Lower lobe of right lung (tissue), 2 donors: ENCODE measurements around the gene HIPK1. TPM values are rescaled to one million over a fixed set of nuclear protein-coding genes. Genes with fewer than 3 reads are reported as not detected.

Experiments used
- ATAC-seq, 2 donors: fragments of 200-7000 bp; cut with Tn5 transposase; one replicate each; pipeline ENCODE4 v1.9.1; 2020 to 2022; ENCODE audit warnings: mild to moderate bottlenecking in 2 of 2, moderate library complexity in 2 of 2
- DNase-seq: peaks from one replicate; pipeline ENCODE4 v3.0.0-alpha.2; 2020
- H3K27ac ChIP-seq: fragments of 200-600 bp; one replicate; pipeline ENCODE4 v1.8.0; 2022
- H3K27me3 ChIP-seq: fragments of 200-600 bp; one replicate; pipeline ENCODE4 v1.8.0; 2022; ENCODE audit warnings: low read depth
- H3K36me3 ChIP-seq: fragments of 200-600 bp; one replicate; pipeline ENCODE4 v1.8.0; 2022; ENCODE audit warnings: mild to moderate bottlenecking
- H3K4me1 ChIP-seq: fragments of 200-600 bp; one replicate; pipeline ENCODE4 v1.8.0; 2022
- H3K4me3 ChIP-seq: fragments of 200-600 bp; one replicate; pipeline ENCODE4 v1.8.0; 2022; ENCODE audit warnings: mild to moderate bottlenecking
- H3K9me3 ChIP-seq: fragments of 200-600 bp; one replicate; pipeline ENCODE4 v1.8.0; 2022
- CTCF ChIP-seq: fragments of 200-600 bp; IDR thresholded peaks from one replicate; pipeline ENCODE4 v1.8.0; 2022; ENCODE audit warnings: antibody characterized with exemption, mild to moderate bottlenecking
- intact Hi-C: fragments of 100-400 bp; cut with DNase I; formaldehyde crosslinking; loops from one replicate; pipeline ENCODE4 v1.11.0; 2022
- total RNA-seq: library from RNA; stranded (reverse); fragmentation: NEBNext Ultra II Directional; extraction: Animal tissue kit (Norgen Biotek cat#: 25700); gene quantifications from one replicate; pipeline ENCODE4 v1.2.1, GENCODE V29; 2021
- donor health status: DM: no; HTN: yes; CAD: no; lungs with severe emphysema.

Gene HIPK1
- total RNA-seq, 1 donor from 2014 or later: 95.0 TPM

DNA sequence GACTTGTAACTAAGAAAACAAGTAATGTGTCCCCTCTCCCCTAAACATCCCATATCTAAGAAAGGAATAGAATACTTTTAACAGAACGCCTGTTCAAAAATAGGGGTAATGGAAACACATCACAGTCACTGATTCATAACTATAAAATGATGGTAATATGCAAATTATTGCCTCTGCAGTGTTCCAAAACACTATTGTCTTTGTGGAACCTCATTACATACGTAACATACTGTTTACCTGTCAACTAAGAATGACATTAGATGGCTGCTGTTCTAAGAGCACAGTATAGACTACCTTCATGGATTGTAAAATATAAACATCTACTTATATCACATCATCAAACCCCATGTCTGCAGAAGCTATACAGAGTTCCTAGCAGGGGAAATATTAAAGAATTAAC, 38.3 kb upstream of the HIPK1 start:
- no peaks in the 10 kb centered on the region for H3K4me1 ChIP-seq
- no peak for DNase-seq
- H3K9me3 ChIP-seq: no peaks in the 10 kb centered on the region
- ATAC-seq: no peak
- peaks cover 15% of the 10 kb centered on the region for H3K36me3 ChIP-seq
- H3K27me3 ChIP-seq: no peaks in the 10 kb centered on the region
- H3K27ac ChIP-seq: no peak overlapping the region
- no peak overlapping the region for H3K4me3 ChIP-seq
- no peak for TF ChIP-seq CTCF
- intact Hi-C loops: no loop called here

DNA sequence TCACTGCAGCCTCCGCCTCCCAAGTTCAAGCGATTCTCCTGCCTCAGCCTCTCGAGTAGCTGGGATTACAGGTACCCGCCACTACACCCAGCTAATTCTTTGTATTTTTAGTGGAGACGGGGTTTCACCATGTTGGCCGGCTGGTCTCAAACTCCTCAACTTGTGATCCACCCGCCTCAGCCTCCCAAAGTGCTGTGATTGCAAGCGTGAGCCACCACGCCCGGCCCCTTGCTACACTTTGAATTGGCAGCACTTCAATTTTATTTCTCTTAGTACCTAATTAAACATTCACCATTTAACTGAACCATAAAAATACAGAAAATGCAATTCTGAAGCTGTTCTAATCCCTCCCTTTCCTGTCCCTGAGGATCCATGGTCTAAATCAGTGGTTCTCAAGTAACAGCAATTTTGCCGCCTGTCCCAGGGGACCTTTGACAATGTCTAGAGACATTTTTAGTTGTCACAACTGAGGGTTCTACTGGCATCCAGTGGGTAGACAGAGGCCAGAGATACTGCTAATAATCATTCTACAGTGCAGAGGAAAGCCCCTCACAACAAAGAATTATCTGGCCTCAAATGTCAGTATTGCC, 37.4 kb upstream of the HIPK1 start:
- ATAC-seq: no peak
- DNase-seq: no peak
- Histone ChIP-seq H3K36me3 (peaks cover 24% of the 10 kb centered on the region), H3K4me1 (no peaks in the 10 kb centered on the region), H3K4me3 (no peak overlapping the region), H3K27ac (no peak overlapping the region), H3K27me3 (no peaks in the 10 kb centered on the region), H3K9me3 (no peaks in the 10 kb centered on the region)
- intact Hi-C loops: no loop called here
- TF ChIP-seq CTCF: no peak

DNA sequence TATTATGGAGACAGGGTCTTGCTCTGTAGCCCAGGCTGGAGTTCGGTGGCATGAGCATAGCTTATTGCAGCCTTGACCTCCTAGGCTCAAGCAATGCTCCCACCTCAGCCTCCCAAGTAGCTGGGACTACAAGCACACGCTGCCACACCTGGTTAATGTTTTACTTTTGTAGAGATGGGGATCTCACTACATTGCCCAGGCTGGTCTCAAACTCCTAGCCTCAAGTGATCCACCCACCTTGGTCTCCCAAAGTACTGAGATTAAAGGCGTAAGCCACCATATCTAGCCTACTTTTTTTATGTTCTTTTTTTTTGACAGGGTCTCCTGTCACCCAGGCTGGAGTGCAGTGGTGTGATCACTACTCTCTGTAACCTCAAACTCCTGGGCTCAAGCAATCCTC, 35.9 kb upstream of the HIPK1 start:
- peaks cover 39% of the 10 kb centered on the region for H3K36me3 ChIP-seq
- intact Hi-C loops: no loop called here

GRCh38 chr1:113895098-113895497, 34.0 kb upstream of the HIPK1 start:
- intact Hi-C loops: no loop called here
- no peaks in the 10 kb centered on the region for H3K27me3 ChIP-seq
- no peak overlapping the region for H3K27ac ChIP-seq
- TF ChIP-seq CTCF: no peak
- H3K36me3 ChIP-seq: peaks cover 58% of the 10 kb centered on the region
- peaks cover 10% of the 10 kb centered on the region for H3K4me1 ChIP-seq
- no peak overlapping the region for H3K4me3 ChIP-seq
- no peak for ATAC-seq
- no peak for DNase-seq
- H3K9me3 ChIP-seq: no peaks in the 10 kb centered on the region

More for the DNA sequence above, 35.9 kb upstream of the HIPK1 start:
- Histone ChIP-seq H3K9me3 (no peaks in the 10 kb centered on the region), H3K4me3 (no peak overlapping the region), H3K27ac (no peak overlapping the region), H3K4me1 (peaks cover 2% of the 10 kb centered on the region), H3K27me3 (no peaks in the 10 kb centered on the region)
- ATAC-seq (no peak), DNase-seq (no peak)
- TF ChIP-seq CTCF: no peak

- Histone ChIP-seq H3K4me3 (no peak overlapping the region), H3K4me1 (peaks cover 10% of the 10 kb centered on the region), H3K9me3 (no peaks in the 10 kb centered on the region), H3K27ac (no peak overlapping the region), H3K36me3 (peaks cover 66% of the 10 kb centered on the region), H3K27me3 (no peaks in the 10 kb centered on the region)
- ATAC-seq: no peak
- intact Hi-C loops: no loop called here
- no peak for DNase-seq
- no peak for TF ChIP-seq CTCF
These were observed 33.2 kb upstream of the HIPK1 start for GRCh38 chr1:113895961-113896360.
